ENCODE measurements around the gene VAMP8. TPM values are rescaled to one million over a fixed set of nuclear protein-coding genes. Genes with fewer than 3 reads are reported as not detected.
"Not testable (repeated sequence)": the region's sequence is repeated elsewhere in the genome, so short reads cannot be mapped to it uniquely, and the experiment has no call there.

VAMP8 gene
- polyA plus RNA-seq (ENCODE audit: insufficient read length in 4 of 4): 100 to 1,000 TPM in 1 of 4 donors, 10 to 100 TPM in 3; 18.8 to 103 (median 92.4) TPM

- DNase-seq (ENCODE audit: low read depth in 4 of 4, low spot score in 3 of 4): no peak
Measured at GRCh38 chr2:85577386-85578242, at the start of gene VAMP8. TSS of gene VAMP8 (plus strand) at chr2:85577586. CDS start at chr2:85577647, 61 bp downstream.

GRCh38 chr2:85527787-85528186, 49.6 kb upstream of the VAMP8 start:
- no peak for DNase-seq (ENCODE audit: low read depth in 4 of 4, low spot score in 3 of 4)

GRCh38 chr2:85528355-85528754, 49.0 kb upstream of the VAMP8 start:
- no peak for DNase-seq (ENCODE audit: low read depth in 4 of 4, low spot score in 3 of 4)

- no peak for DNase-seq (ENCODE audit: low read depth in 4 of 4, low spot score in 3 of 4)
Measured at GRCh38 chr2:85529809-85530208, 47.6 kb upstream of the VAMP8 start.

GRCh38 chr2:85531589-85531988, 45.8 kb upstream of the VAMP8 start:
- DNase-seq (ENCODE audit: low read depth in 4 of 4, low spot score in 3 of 4): no peak

GRCh38 chr2:85534099-85534498, 43.3 kb upstream of the VAMP8 start:
- no peak for DNase-seq (ENCODE audit: low read depth in 4 of 4, low spot score in 3 of 4)

GRCh38 chr2:85534881-85535280, 42.5 kb upstream of the VAMP8 start:
- no peak for DNase-seq (ENCODE audit: low read depth in 4 of 4, low spot score in 3 of 4)

GRCh38 chr2:85536479-85536878, 40.9 kb upstream of the VAMP8 start:
- no peak for DNase-seq (ENCODE audit: low read depth in 4 of 4, low spot score in 3 of 4)

- DNase-seq (ENCODE audit: low read depth in 4 of 4, low spot score in 3 of 4): peak in 1 of 4 donors; percentile 55
Measured at GRCh38 chr2:85537600-85538506, 39.5 kb upstream of the VAMP8 start.

- peak; percentile 92 to 94 (median 93) for DNase-seq (ENCODE audit: low read depth in 4 of 4, low spot score in 3 of 4)
Measured at GRCh38 chr2:85538507-85539360, 38.7 kb upstream of the VAMP8 start, which contains the start of gene MAT2A. TSS of gene MAT2A (plus strand) at chr2:85539168. CDS start at chr2:85539288, 120 bp downstream.

GRCh38 chr2:85539361-85540132, 37.8 kb upstream of the VAMP8 start:
- DNase-seq (ENCODE audit: low read depth in 4 of 4, low spot score in 3 of 4): peak in 2 of 4 donors; percentile 54 to 66

- no peak for DNase-seq (ENCODE audit: low read depth in 4 of 4, low spot score in 3 of 4)
Measured at GRCh38 chr2:85540133-85540648, 37.2 kb upstream of the VAMP8 start.

GRCh38 chr2:85541262-85541661, 36.1 kb upstream of the VAMP8 start:
- no peak for DNase-seq (ENCODE audit: low read depth in 4 of 4, low spot score in 3 of 4)

- DNase-seq (ENCODE audit: low read depth in 4 of 4, low spot score in 3 of 4): no peak
Measured at GRCh38 chr2:85541753-85542457, 35.5 kb upstream of the VAMP8 start.

- DNase-seq (ENCODE audit: low read depth in 4 of 4, low spot score in 3 of 4): no peak
Measured at GRCh38 chr2:85542777-85543176, 34.6 kb upstream of the VAMP8 start.

GRCh38 chr2:85544254-85544691, 33.1 kb upstream of the VAMP8 start:
- DNase-seq (ENCODE audit: low read depth in 4 of 4, low spot score in 3 of 4): not testable (repeated sequence)

GRCh38 chr2:85544915-85545779, 32.2 kb upstream of the VAMP8 start:
- DNase-seq (ENCODE audit: low read depth in 4 of 4, low spot score in 3 of 4): not testable (repeated sequence)

Measured in left renal pelvis (tissue), 4 donors.